Raji (cell line): Measurements from ENCODE around the gene TTN.

ENCODE experiments used
- POLR2A ChIP-seq: IDR thresholded peaks from 2 replicates; pipeline ENCODE4 v1.6.1; 2011; ENCODE audit warnings: low read depth, low read length, control low read depth; ENCODE audit not compliant: insufficient read depth

The TTN gene

DNA sequence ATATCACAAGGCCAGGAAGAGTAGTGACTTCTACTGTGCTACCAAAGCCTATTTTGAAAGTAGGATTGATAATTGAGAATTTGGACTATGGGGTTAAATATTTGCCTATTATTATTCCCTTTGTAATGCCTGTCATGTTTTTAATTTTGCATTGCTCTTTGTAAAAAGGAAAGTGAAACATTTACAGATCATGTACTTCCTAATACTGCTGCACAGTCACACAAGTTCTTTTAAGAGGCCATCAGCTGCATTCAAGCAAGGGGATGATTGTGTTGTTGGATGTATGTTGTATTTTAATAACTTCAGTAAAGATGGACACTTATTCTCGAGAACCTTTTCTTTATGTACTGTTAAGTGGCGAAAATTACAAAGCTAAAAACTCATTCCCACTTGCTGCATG, 256.9 kb downstream of the TTN start:
- TF ChIP-seq POLR2A: no peak

DNA sequence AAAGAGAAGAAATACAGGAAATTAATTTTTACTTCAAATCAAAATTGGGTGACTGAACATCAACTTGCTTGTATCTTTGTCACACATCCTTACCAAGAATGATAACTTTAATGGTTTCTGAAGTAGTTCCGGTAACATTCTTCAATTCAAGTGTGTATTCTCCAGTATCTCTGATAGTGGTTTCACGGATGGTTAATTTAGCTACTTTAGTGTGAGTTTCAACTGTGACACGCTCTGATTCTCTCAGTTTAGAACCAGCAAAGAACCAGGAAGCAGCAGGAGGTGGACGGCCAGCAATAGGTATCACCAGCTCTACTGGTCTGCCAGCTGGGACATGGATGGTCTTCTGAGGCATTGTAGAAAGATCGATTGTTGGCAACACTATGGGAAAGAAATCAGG, 264.7 kb downstream of the TTN start:
- TF ChIP-seq POLR2A: no peak

DNA sequence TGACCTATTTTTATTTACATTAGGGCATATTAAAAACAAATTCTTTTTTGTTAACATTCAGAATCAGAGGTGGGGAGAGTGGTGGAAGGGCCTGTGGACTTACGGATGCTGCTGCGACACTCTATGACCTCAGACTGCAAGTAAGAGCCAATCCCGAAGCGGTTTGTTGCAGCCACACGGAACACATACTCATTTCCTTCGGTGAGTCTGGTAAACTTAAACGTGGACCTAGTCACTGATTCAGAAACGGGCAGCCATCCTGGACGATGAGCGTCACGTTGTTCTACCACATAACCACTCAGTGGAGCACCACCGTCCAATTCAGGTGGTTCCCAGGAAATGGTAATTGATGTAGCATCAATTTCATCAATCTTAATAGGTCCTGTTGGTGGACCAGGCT, 265.1 kb downstream of the TTN start:
- no peak for TF ChIP-seq POLR2A

DNA sequence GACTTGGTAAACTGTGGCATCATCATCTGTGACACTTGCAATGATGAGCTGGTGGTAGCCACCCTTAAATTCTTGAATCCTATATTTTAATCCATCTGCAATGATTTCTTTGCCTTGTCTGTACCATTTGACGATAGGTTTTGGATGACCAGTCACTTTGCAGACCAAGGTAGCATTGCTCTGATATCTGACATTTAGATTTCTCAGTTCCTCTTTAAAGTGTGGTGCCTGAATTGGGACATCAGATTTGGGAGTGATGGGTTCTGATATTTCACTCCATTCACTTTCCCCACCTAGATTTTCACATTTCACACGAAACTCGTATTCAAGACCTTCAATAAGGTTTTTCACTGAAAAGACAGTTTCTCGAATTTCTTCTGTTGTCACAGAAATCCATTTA, 271.2 kb downstream of the TTN start:
- no peak for TF ChIP-seq POLR2A

DNA sequence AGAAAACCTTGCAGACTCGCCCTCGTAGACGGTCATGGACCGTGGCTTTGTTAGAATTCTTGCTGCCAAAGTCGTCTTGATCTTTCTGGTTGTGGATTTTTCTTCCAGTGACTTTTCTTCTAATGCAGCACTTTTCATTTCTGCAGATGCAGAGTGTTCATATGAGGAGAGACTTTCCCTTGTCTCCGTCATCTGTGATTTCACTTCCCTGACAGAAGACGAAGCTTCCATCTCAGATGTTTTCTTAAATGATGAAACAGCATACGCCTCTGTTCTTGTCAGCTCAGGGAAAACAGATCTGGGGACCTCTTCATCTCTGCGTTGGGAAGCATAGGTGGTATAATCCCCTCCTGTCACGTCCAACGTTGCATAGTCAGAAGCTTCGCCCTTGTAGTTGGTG, 276.1 kb downstream of the TTN start:
- TF ChIP-seq POLR2A: no peak

DNA sequence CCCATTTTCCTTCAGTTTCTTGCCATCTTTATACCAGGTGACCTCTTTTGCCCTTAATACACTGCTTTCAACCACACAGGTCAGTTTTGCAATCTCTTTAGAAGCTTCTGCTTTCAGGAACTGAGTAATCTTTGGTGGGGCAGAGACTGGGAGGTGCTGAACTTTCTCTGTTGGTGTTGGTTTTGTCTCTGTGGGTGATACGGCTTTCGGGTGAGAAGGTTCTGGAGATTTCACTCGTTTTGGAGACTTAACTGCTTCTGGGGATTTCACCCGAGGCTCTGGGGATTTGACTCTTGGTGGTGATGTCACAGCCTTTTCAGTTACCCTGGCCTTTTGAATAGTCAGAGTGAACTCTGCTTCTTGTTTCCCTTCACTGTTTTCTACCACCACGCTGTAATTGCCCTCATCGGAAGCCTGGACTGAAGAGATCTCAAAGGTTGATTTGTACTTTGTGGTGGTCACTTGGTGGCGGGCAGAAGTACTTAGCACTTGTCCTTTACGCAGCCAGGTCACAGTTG, 276.5 kb downstream of the TTN start:
- no peak for TF ChIP-seq POLR2A

DNA sequence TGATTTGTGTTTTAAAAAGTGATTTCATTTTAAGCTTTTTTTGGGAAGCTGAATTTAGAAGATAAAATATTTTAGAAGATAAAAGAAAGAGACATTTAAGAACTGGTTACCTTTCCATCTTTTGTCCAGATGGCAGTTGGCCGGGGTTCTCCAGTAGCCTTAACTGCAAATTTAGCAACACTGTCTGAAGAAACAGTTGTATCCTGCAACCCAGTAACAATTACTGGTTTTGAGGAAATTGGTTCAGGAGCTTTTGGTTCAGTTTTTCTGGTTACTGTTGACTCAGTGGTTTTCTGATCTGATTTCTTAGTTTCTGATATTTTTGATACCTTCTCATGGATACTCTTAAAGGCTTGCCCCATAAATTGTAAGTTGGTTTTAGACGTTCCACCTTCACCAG, 277.1 kb downstream of the TTN start:
- TF ChIP-seq POLR2A: no peak

DNA sequence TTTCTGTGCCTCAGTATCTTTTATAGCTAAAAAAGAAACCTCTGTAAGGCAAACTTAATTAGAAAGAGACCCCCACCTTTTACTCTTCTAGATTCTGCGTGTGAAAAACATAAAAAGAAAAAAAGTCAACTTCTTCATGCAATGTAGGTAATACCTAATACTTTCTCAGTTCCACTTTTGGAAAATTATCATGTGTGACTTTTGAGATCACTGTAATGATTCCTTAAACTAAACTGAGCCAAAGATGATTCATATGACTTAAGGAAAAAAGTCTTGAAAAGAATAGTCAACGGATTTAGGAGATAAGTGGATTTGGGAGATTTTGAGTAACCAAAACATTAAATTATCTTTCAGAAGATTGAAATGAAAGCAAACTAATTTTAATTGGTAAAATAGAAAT, 278.0 kb downstream of the TTN start:
- no peak for TF ChIP-seq POLR2A

DNA sequence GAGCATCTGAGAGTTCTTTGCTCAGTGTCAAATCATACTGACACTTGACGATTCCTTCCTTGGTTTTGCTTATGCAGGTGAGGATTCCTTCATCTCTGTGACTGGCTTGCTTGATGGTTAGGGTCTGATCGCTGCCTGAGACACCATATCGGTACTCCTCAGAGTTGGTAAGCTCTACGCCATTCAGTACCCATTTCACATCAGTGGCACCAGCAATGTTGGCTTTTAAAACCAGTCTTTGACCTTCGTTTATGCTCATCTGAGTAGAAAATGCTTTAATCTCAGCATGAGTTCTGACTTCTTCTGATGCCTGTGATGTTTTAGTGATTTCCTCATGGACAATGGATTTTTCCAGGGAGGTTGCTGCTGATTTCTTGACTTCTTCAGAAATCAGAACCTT, 278.6 kb downstream of the TTN start:
- TF ChIP-seq POLR2A: no peak

DNA sequence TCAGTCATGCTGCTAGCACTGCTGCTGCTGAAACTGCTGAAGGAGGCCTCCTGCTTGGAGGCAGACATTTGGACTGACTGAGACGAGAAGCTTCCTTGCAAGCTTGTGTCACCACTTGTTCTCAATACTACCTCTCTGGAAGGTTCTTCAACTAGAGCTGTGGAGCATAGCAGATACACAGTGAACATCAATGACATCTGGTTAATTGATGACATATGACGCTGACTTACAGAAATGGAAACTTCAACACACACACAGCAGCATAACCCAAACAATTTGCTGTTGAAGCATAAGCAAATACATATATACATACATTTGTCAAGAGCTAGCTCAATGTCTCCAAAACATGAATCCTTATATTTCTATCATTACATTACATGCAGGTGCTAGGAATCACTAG, 279.6 kb downstream of the TTN start:
- no peak for TF ChIP-seq POLR2A

DNA sequence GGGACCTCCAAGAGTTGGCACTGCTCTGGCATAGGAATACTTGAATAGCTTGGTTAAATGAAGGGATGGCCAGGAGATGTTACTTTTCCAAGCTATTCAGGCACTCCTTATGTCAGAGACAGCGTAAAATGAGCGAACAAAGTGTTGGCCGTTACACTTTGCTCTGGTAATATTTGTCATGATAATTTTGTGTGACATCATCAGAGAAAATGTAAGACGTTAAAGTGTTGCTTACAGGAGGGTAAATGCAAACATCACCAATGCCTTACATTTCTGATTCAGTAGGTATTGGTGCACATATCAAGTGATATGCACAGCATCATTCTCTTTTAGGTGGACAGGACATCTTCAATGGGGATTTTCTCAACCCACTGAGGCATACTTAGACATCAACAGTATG, 281.0 kb downstream of the TTN start:
- no peak for TF ChIP-seq POLR2A

DNA sequence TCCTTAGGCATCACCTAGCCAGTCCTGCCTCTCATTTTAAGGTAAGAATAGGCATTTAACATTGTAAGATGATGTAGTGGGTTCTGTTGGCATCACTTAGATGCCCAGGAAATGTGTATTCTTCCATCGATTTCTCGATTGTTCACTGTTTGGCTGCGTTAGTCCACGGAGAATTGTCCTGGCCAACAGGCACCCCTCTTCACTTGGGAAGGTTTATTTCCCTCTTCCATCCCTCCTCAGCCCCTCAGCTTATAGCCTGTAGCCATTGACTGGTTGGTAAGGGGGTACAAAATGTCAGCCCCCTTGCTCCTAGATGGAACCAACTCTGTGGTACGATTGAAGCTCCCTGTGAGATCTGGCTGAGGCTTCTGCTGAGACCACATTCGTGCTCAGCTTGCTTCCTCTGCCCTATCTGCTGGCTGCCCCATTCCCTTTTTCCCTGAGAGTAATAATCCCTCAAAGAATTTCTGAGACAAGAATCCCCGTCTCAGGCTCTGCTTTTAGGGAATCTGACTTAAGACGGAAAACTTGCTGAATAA, 283.6 kb downstream of the TTN start:
- TF ChIP-seq POLR2A: no peak

DNA sequence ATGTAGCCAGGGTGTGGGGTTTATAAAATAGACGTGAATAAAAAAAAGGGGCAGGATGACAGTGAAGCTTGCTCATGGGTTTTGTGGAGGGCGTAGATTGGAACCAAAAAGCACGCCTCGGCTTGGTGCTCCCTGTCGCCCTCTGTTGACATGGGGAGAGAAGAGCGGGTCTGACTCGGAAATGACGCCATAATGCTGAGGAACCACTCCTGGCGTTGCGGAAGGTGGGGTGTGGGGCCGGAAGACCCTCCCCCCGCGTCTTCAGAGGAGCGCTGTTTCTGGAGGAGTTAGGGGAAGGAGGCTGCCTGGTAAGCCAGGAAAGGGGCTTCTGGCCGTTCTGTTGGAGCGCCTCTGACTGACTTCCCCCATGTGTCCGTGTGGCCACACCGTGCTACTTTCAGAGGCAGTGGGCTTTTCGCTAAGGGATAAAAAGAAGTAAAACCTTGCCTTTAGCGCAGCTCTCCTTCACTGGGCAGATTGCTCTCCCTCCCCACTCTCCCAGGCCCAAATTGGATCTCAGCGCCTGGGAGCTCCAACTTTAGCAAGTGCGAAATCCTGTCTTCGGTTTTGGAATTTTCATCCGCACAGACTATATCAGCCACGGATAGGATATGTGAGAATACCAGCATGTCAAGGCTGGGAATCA, 284.1 kb downstream of the TTN start:
- peak; percentile 75 for TF ChIP-seq POLR2A

DNA sequence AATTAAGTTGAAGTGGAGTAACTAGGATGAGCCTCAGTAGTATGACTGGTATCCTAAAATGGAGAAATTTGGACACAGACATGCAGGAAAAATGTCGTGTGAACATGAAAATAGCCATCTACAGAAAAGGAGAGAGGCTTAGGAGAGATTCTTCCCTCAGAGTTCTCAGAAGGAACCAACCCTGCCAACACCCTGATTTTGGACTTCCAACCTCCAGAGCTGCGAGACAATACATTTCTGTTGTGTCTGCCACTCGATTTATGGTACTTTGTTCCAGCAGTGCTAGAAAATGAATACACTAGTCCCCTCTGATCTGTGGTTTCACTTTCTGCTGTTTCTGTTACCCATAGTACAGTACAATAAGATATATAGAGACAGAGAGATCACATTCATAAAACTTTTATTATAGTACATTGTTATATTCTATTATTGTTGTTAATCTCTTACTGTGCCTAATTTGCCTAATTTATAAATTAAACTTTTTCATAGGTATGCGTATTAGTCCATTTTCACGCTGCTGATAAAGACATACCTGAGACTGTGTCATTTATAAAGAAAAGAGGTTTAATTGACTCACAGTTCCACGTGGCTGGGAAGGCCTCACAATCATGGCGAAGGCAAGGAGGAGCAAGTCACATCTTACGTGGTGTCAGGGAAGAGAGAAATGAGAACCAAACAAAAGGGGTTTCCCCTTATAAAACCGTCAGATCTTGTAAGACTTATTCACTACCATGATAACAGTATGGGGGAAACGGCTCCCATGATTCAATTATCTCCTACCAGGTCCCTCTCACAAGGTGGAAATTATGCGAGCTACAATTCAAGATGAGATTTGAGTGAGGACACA, 285.7 kb downstream of the TTN start:
- no peak for TF ChIP-seq POLR2A

DNA sequence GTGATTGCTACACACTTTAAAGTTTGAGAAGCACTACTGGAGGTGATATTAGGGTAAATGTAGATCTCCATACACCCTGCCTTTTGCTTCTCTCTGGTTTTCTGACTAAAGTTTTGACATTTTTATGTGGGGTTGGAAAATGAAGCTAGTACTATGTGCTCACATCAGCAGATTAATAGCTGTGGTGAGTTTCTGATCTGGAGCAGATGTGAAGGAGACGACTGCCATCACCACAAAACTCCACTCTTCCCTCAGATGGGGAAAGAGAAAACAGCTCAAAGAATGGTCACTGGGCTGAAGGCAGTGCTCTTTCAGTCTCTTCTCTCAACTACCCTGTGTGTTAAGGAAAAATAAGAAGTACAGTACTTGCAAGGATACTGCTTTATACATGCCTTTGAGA, 289.7 kb downstream of the TTN start:
- TF ChIP-seq POLR2A: no peak

DNA sequence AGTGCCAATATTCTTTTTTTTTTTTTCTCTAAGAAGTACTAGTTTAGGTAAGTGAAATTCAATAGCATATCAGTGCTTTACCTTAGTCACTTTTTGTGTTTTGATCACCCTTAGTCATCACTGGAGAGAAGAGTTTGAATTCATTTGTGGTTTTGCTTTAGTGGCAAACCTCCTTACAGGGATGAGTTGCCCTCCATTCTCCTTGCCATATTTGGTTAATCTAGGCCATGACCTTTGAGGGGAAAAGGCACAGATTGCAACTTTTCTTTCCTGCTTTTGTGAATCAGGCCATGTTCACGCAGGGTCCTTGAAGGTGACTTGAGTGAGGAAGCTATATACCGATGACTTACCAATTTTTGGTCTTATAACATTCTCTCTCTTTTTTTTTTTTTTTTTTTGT, 292.6 kb downstream of the TTN start:
- no peak for TF ChIP-seq POLR2A

DNA sequence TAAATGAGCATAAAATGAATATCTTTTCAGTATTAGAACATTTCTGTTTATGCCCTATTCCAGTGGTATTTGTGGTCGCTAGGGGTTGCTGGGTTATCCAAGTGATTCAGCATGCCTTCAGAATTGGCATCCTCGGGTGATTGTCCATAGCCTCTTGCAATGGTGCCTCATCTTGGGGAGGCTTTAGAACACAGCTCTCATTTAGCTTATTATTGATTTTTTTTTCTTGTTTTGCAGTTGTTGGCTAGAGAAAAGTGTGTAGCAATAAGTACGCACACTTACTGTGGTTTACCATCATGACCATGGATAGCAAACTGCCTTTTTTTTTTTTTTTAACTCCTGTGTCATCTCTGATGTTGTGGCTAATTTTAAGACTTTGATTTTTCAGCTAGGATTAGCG, 293.3 kb downstream of the TTN start:
- no peak for TF ChIP-seq POLR2A

DNA sequence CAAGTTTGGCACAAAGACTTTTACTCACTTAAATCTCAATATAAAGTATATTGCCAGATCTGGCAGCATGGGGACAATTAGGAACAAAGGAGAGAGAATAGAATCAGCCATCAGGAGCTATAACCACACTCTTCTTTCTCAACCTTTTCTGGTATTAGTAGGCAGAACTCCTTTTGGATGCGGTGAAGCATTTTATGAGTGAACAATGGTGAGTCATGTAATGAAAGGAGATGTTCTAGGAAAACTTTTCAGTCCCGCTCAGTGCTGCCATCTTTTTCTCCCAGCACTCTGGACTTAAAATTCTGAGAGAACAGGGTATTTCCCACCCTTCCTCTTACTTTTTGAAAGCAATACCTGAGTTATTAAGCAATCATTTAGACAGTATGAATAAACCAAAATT, 294.7 kb downstream of the TTN start:
- no peak for TF ChIP-seq POLR2A
